Heart left ventricle (tissue), 13 donors: ENCODE data around the gene PIAS2.

ENCODE experiments used
- POLR2A ChIP-seq, 2 donors: fragments of 450-650 bp; IDR thresholded peaks; one replicate each; pipeline ENCODE4 v1.6.1; 2017; ENCODE audit warnings: antibody characterized with exemption in 2 of 2, mild to moderate bottlenecking in 2 of 2, moderate library complexity in 2 of 2
- TF ChIP-seq, protein P1 (sequence below), 12 donors: fragments of 200-600 bp; sonication (generic) in 4 of 12; IDR thresholded peaks; one replicate each; pipeline versions ENCODE4 v1.5.0 to v1.8.0; 2018 to 2022; ENCODE audit warnings: antibody characterized with exemption in 12 of 12, mild to moderate bottlenecking in 5 of 12
- donor health status: ischemic (EF 13 %, LVEDD 7.1; RV severe dilation, severe dysfunction).
- donor health status: DM: no; HTN: yes; CAD: no.
- donor health status: DM: no; HTN: no; CAD: no.
- donor health status: ischemic (EF 25% LVEDD 6.9; RV normal size, moderate dysfunction).
- donor health status: ischemic (EF 25% LVEDD 5.7; RV mildly dilated, moderate dysfunction).
- donor health status: ischemic (EF 35%, LVEDD 5.7; RV mildly dilated, moderate dysfunction).
- donor health status: nonischemic (EF 11% LVEDD 7.7; RV severe dilation, severe dysfunction).
- donor health status: DM: yes; HTN: yes; CAD: no.
- donor health status: PGD.
- donor health status: ischemic (EF 29% LVEDD 5.4; RV normal size, mild dysfunction).
- donor health status: nonischemic (EF 23%, LVEDD 6.1; RV moderate dilation, normal function).

DNA sequence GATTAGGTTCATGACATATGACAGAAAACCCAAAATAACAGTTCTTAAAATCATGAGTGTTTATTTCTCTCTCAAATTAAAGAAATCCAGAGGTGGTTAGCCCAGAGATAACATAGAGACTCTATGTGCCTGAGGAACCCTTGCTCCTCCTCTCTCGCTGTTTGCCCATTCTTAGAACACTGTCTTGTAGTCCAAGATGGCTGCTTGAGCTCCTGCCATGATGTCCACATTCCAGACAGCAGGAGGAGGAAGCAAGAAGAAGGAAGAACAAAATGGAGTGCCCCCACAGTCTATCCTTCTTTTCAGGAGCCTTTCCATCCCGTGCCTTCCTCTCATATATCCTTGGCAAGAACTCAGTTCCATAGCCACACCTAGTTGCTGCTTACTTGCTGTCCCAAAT is 146.6 kb downstream of the PIAS2 start:
- no peak for TF ChIP-seq POLR2A (IDR thresholded peaks at IDR 0.05)
- TF ChIP-seq, protein P1, sequence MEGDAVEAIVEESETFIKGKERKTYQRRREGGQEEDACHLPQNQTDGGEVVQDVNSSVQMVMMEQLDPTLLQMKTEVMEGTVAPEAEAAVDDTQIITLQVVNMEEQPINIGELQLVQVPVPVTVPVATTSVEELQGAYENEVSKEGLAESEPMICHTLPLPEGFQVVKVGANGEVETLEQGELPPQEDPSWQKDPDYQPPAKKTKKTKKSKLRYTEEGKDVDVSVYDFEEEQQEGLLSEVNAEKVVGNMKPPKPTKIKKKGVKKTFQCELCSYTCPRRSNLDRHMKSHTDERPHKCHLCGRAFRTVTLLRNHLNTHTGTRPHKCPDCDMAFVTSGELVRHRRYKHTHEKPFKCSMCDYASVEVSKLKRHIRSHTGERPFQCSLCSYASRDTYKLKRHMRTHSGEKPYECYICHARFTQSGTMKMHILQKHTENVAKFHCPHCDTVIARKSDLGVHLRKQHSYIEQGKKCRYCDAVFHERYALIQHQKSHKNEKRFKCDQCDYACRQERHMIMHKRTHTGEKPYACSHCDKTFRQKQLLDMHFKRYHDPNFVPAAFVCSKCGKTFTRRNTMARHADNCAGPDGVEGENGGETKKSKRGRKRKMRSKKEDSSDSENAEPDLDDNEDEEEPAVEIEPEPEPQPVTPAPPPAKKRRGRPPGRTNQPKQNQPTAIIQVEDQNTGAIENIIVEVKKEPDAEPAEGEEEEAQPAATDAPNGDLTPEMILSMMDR (IDR thresholded peaks at IDR 0.05): no peak
